Mesenteric fat pad (tissue), 1 donor: Measurements from ENCODE around the gene CCNE1. TPM values are rescaled to one million over a fixed set of nuclear protein-coding genes. Genes with fewer than 3 reads are reported as not detected.

Experiments
- DNase-seq: peaks from one replicate; pipeline ENCODE4 v3.0.0-alpha.2; 2020; ENCODE audit warnings: low spot score
- long read RNA-seq: library from polyadenylated mRNA; unstranded; transcript quantifications from one replicate; pipeline ENCODE4 v2.0.0, GENCODE V29; 2020
- total RNA-seq: library from RNA; stranded (reverse); fragmentation: NEBNext Ultra II Directional; extraction: Animal tissue kit (Norgen Biotek cat#: 25700); gene quantifications from one replicate; pipeline ENCODE4 v1.2.1, GENCODE V29; 2021
- donor health status: DM: yes; HTN: yes; CAD: no.

CCNE1 gene
- total RNA-seq: 2.0 TPM
- long read RNA-seq, partial matches to known transcripts: 0 of 1 reads
- long read RNA-seq, other reads (novel, unspliced or antisense): 0 of 1 reads

- DNase-seq: peak; percentile 95
These were observed at the start of gene CCNE1 for GRCh38 chr19:29811125-29812079. Gene CCNE1 (plus strand): TSS chr19:29811991. CDS start chr19:29812556, 565 bp downstream.

- no peak for DNase-seq
These were observed 48.6 kb upstream of the CCNE1 start for GRCh38 chr19:29763196-29763595.

- DNase-seq: no peak
These were observed 47.4 kb upstream of the CCNE1 start for GRCh38 chr19:29764361-29764760.

GRCh38 chr19:29766100-29766499 is 45.7 kb upstream of the CCNE1 start:
- no peak for DNase-seq

- DNase-seq: no peak
These were observed 44.6 kb upstream of the CCNE1 start for GRCh38 chr19:29767039-29767735.

GRCh38 chr19:29768166-29768565 is 43.6 kb upstream of the CCNE1 start:
- DNase-seq: no peak

GRCh38 chr19:29769997-29770396 is 41.8 kb upstream of the CCNE1 start:
- DNase-seq: no peak

- DNase-seq: no peak
These were observed 41.1 kb upstream of the CCNE1 start for GRCh38 chr19:29770648-29771047.

- no peak for DNase-seq
These were observed 39.9 kb upstream of the CCNE1 start for GRCh38 chr19:29771708-29772414.

- DNase-seq: no peak
These were observed 39.1 kb upstream of the CCNE1 start for GRCh38 chr19:29772696-29773095.

GRCh38 chr19:29773141-29773540 is 38.6 kb upstream of the CCNE1 start:
- no peak for DNase-seq

GRCh38 chr19:29774126-29774525 is 37.7 kb upstream of the CCNE1 start:
- DNase-seq: no peak

GRCh38 chr19:29777781-29778309 is 33.9 kb upstream of the CCNE1 start:
- DNase-seq: no peak

- no peak for DNase-seq
These were observed 31.9 kb upstream of the CCNE1 start for GRCh38 chr19:29779921-29780320.

- no peak for DNase-seq
These were observed 30.2 kb upstream of the CCNE1 start for GRCh38 chr19:29781386-29782259.

GRCh38 chr19:29782260-29782580 is 29.6 kb upstream of the CCNE1 start:
- no peak for DNase-seq

GRCh38 chr19:29783627-29784190 is 28.1 kb upstream of the CCNE1 start:
- DNase-seq: no peak

- no peak for DNase-seq
These were observed 27.1 kb upstream of the CCNE1 start for GRCh38 chr19:29784598-29785223.

GRCh38 chr19:29785360-29785759 is 26.4 kb upstream of the CCNE1 start:
- no peak for DNase-seq
